Measurements from ENCODE around the gene RELB.
"Not testable (repeated sequence)": the region's sequence is repeated elsewhere in the genome, so short reads cannot be mapped to it uniquely, and the experiment has no call there.

RELB gene

DNA sequence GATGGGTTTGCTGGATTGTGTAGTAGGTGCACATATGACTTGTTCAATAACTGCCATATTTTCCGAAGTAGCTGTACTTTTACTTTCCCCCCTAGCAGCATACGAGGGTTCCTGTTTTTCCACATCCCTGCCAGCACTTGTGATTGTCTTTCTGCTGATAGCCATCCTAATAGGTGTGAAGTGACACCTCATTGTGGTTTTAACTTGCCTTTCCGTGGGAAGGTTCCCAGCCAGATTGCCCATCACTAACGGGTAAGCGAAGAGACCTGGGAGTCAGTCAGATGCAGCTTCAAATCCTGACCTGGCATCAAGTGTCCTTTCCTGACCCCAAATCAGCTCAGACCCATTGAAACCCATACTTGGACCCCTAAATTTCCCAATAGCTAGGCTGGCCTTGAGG, 41.6 kb upstream of the RELB start:
- TF ChIP-seq, protein P1, sequence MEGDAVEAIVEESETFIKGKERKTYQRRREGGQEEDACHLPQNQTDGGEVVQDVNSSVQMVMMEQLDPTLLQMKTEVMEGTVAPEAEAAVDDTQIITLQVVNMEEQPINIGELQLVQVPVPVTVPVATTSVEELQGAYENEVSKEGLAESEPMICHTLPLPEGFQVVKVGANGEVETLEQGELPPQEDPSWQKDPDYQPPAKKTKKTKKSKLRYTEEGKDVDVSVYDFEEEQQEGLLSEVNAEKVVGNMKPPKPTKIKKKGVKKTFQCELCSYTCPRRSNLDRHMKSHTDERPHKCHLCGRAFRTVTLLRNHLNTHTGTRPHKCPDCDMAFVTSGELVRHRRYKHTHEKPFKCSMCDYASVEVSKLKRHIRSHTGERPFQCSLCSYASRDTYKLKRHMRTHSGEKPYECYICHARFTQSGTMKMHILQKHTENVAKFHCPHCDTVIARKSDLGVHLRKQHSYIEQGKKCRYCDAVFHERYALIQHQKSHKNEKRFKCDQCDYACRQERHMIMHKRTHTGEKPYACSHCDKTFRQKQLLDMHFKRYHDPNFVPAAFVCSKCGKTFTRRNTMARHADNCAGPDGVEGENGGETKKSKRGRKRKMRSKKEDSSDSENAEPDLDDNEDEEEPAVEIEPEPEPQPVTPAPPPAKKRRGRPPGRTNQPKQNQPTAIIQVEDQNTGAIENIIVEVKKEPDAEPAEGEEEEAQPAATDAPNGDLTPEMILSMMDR (IDR thresholded peaks at IDR 0.05; ENCODE audit: borderline replicate concordance, insufficient read depth, low read depth, low read length): no peak
- no peak overlapping the region for H3K4me3 ChIP-seq (ENCODE audit: low read depth, low read length)

DNA sequence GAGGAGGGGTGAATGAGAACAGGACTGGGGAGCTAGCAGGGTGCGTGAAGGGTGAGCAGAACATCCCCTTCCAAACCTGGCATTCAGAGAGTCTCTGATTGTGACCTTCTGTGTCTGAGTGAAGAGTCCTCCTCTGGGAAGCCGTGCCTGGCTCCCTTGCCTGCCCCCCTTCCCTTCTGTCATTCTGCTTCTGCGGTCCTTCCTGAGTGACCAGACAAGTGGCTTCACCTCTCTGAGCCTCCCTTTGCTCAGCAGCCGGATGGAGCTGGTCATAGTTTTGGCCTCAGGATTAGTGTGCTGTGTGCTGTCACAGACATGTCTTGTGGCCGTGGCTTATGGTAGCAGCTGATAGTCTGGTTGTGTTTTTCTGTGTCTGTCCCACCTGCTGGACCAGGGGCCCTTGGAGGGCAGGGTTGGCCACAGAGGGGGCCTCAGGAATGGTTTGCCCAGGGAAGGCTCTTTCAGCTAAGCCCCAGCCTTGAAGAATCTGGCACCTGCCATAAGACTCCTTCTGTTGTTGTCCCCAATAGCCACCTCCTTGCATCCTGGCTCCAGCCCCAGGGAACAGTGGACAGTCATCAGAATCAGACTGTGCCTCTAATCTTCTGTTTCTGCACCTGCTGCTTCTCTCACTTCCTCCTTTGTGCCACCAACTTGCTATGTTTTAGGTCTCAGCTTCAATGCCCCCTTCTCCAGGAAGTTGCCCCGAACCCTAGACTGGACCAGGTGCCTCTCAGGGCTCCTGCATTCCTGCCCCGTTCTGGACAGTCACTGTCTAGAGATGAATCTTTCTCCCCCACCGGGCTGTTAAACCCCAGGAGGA, 40.1 kb upstream of the RELB start:
- H3K4me3 ChIP-seq (ENCODE audit: low read depth, low read length): no peak overlapping the region
- TF ChIP-seq, protein P1 (IDR thresholded peaks at IDR 0.05; ENCODE audit: borderline replicate concordance, insufficient read depth, low read depth, low read length): no peak

DNA sequence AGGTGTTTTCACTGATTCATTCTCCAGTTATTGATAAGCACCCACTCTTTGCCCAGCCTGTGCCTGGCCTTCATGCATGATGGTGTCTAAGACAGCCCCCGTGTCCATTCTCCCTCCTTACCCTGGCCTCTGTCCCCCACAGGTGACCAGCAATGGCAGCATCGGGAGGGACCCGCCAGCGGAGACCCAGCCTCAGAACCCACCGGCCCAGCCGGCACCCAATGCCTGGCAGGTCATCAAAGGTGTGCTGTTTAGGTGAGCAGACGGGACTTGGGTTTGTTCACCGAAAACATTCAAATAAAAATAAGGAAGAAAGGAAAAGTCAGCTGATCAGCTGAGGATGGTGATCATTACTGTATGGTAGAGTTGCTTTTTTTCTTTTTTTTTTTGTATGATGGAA, 39.4 kb upstream of the RELB start:
- TF ChIP-seq, protein P1 (IDR thresholded peaks at IDR 0.05; ENCODE audit: borderline replicate concordance, insufficient read depth, low read depth, low read length): no peak
- no peak overlapping the region for H3K4me3 ChIP-seq (ENCODE audit: low read depth, low read length)

DNA sequence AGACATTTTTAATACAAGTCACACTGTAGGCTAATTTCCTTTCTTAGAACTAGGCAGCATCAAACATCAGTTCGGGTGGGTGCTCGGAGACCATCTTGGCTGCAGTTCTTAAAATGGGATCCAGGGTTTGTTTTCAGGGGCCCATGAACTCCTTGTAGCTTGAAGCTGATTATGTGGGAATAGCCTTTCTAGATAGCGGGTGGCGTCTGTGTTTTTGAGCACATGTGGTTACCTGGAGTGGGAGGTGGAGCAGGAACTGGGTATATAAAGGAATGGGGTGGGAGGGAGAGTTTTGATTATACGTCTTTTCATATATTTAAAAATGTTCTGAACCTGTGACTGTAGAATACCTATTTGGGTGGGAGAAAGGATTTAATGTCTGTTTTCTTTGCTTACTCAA, 33.1 kb upstream of the RELB start:
- no peak overlapping the region for H3K4me3 ChIP-seq (ENCODE audit: low read depth, low read length)
- TF ChIP-seq, protein P1 (IDR thresholded peaks at IDR 0.05; ENCODE audit: borderline replicate concordance, insufficient read depth, low read depth, low read length): no peak

DNA sequence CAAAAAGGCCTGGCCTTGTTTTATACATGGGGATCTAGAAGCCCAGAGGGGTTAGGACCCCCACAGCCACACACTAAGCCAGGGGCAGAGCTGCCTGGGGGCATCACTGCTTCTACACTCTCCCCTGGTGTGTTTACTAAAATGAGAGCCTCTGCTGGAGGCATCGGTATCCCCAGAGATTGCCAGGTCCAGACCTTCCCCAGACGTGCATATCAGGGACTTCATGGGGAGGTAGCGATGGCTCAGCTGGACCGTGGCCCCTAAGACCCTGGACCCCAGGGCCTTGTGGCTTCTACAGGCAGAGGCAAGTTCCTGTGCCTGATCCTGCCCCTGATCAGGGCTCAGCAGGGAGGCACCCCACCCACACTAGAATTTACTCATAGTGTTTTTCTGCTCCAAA, 32.6 kb upstream of the RELB start:
- no peak overlapping the region for H3K4me3 ChIP-seq (ENCODE audit: low read depth, low read length)
- TF ChIP-seq, protein P1 (IDR thresholded peaks at IDR 0.05; ENCODE audit: borderline replicate concordance, insufficient read depth, low read depth, low read length): no peak

DNA sequence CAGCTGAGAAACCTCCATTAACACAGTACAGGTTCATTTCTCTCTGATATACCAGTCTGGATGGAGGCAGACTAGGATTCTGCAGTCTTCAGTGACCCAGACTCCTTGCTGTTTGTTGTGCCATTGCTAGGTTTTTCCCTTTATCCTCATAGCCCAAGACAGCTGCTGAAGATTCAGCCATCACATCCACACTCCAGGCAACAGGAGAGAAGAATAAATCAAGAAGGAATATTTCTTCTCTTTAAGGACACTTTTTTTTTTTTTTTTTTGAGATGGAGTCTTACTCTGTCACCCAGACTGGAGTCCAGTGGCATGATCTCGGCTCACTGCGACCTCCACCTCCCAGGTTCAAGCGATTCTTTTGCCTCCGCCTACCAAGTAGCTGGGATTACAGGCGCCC, 31.8 kb upstream of the RELB start:
- TF ChIP-seq, protein P1 (IDR thresholded peaks at IDR 0.05; ENCODE audit: borderline replicate concordance, insufficient read depth, low read depth, low read length): no peak
- H3K4me3 ChIP-seq (ENCODE audit: low read depth, low read length): no peak overlapping the region

DNA sequence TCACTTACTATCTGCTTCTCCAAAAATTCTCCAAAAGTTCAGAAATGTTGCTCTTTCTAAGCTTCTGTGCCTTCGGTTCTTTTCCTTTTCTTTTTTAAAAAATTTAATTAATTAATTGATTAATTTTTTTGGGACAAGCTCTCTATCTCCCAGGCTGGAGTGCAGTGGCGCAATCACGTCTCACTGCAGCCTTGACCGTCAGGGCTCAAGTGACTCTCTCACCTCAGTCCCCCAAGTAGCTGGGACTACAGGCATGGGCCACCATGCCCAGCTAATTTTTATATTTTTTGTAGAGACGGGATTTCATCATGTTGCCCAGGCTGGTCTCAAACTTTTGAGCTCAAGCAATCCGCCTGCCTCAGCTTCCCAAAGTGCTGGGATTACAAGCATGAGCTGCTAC, 29.8 kb upstream of the RELB start:
- not testable (repeated sequence) for H3K4me3 ChIP-seq (ENCODE audit: low read depth, low read length)

Data from GM12875 (cell line).